HepG2 (cell line): ENCODE measurements around the gene TFEB. TPM values are rescaled to one million over a fixed set of nuclear protein-coding genes. Genes with fewer than 3 reads are reported as not detected.

Experiments
- BHLHE40 ChIP-seq: IDR thresholded peaks from 2 replicates; pipeline ENCODE4 v1.6.1; 2011; ENCODE audit warnings: low read length, improper control_type of control experiment
- DPF2 ChIP-seq: sonication (generic); formaldehyde crosslinking; IDR thresholded peaks from 2 replicates; pipeline ENCODE4 v1.4.0; 2020; ENCODE audit warnings: mild to moderate bottlenecking, low read depth, missing genetic modification reagents, borderline replicate concordance
- E2F5 ChIP-seq: sonication (generic); formaldehyde crosslinking; conservative IDR thresholded peaks from 2 replicates; pipeline ENCODE4 v1.4.0; 2020; ENCODE audit warnings: missing genetic modification reagents
- KAT7 ChIP-seq: IDR thresholded peaks from 2 replicates; pipeline ENCODE4 v1.6.1; 2018; ENCODE audit warnings: borderline replicate concordance, missing compliant biosample characterization
- MXI1 ChIP-seq: IDR thresholded peaks from 3 replicates; pipeline ENCODE4 v1.6.1; 2012; ENCODE audit warnings: low read depth, low read length, inconsistent platforms, borderline replicate concordance
- PAWR ChIP-seq: sonication (generic); formaldehyde crosslinking; IDR thresholded peaks from 2 replicates; pipeline ENCODE4 v1.4.0; 2020; ENCODE audit warnings: missing genetic modification reagents, mild to moderate bottlenecking, borderline replicate concordance
- SALL1 ChIP-seq: sonication (generic); formaldehyde crosslinking; IDR thresholded peaks from 2 replicates; pipeline ENCODE4 v1.8.0; 2022; ENCODE audit warnings: mild to moderate bottlenecking, missing genetic modification reagents
- SMAD1 ChIP-seq: sonication (generic); formaldehyde crosslinking; IDR thresholded peaks from 2 replicates; pipeline ENCODE4 v1.4.0; 2020; ENCODE audit warnings: missing genetic modification reagents, low read depth, mild to moderate bottlenecking, borderline replicate concordance
- ZBTB38 ChIP-seq: sonication (generic); formaldehyde crosslinking; IDR thresholded peaks from 2 replicates; pipeline ENCODE4 v1.5.1; 2020; ENCODE audit warnings: mild to moderate bottlenecking, missing genetic modification reagents
- ZBTB49 ChIP-seq: sonication (generic); formaldehyde crosslinking; IDR thresholded peaks from 2 replicates; pipeline ENCODE4 v1.4.0; 2020; ENCODE audit warnings: missing genetic modification reagents, borderline replicate concordance
- ZBTB7B ChIP-seq: sonication (generic); formaldehyde crosslinking; IDR thresholded peaks from 2 replicates; pipeline ENCODE4 v1.4.0; 2020; ENCODE audit warnings: missing genetic modification reagents
- ZEB1 ChIP-seq: IDR thresholded peaks from 2 replicates; pipeline ENCODE4 v1.6.1; 2012; ENCODE audit warnings: mild to moderate bottlenecking, low read depth, inconsistent platforms; ENCODE audit not compliant: insufficient replicate concordance
- ZNF44 ChIP-seq: sonication (generic); formaldehyde crosslinking; IDR thresholded peaks from 2 replicates; pipeline ENCODE4 v1.5.1; 2020; ENCODE audit warnings: mild to moderate bottlenecking, missing genetic modification reagents
- ZNF567 ChIP-seq: sonication (generic); formaldehyde crosslinking; IDR thresholded peaks from 2 replicates; pipeline ENCODE4 v1.8.1; 2023; ENCODE audit warnings: mild to moderate bottlenecking, missing genetic modification reagents, borderline replicate concordance
- ZNF75D ChIP-seq: sonication (generic); formaldehyde crosslinking; IDR thresholded peaks from 2 replicates; pipeline ENCODE4 v1.8.1; 2023; ENCODE audit warnings: missing genetic modification reagents, mild to moderate bottlenecking, borderline replicate concordance
- polyA plus RNA-seq, 8 experiments: library from polyadenylated mRNA; depleted of rRNA in 3 of 8; stranded (reverse) in 7 of 8; unstranded in 1 of 8; fragments of >200 nt; fragmentation: Illumina TruSeq in 4 of 8; extraction: Trizol in 4 of 8; gene quantifications; 2 replicates each; pipeline versions ENCODE4 v1.2.1 to v1.2.3, GENCODE V29; 2011 to 2016; ENCODE audit warnings: low read depth in 4 of 8, missing spikeins in 1 of 8, mixed read lengths in 1 of 8; ENCODE audit not compliant: insufficient read depth in 1 of 8
- total RNA-seq, 5 experiments: library from RNA; depleted of rRNA; stranded (reverse); fragments of >200 nt; fragmentation: Illumina TruSeq; extraction: Trizol; gene quantifications; 2 replicates each; pipeline ENCODE4 v1.2.3, GENCODE V29; 2016; ENCODE audit warnings: low read depth in 1 of 5
- TF ChIP-seq, protein P1 (sequence below): sonication (generic); formaldehyde crosslinking; IDR thresholded peaks from 2 replicates; pipeline ENCODE4 v1.4.0; 2020; ENCODE audit warnings: mild to moderate bottlenecking, missing genetic modification reagents

Gene TFEB
- total and polyA plus RNA-seq, 2 of the 13 experiments (the other 11 are each of a cell fraction or from before 2014, with no cell fraction given), result 13.3 to 18.7 TPM

GRCh38 chr6:41735427-41736185, at the start of gene TFEB (continued):
- TF ChIP-seq, protein P1, sequence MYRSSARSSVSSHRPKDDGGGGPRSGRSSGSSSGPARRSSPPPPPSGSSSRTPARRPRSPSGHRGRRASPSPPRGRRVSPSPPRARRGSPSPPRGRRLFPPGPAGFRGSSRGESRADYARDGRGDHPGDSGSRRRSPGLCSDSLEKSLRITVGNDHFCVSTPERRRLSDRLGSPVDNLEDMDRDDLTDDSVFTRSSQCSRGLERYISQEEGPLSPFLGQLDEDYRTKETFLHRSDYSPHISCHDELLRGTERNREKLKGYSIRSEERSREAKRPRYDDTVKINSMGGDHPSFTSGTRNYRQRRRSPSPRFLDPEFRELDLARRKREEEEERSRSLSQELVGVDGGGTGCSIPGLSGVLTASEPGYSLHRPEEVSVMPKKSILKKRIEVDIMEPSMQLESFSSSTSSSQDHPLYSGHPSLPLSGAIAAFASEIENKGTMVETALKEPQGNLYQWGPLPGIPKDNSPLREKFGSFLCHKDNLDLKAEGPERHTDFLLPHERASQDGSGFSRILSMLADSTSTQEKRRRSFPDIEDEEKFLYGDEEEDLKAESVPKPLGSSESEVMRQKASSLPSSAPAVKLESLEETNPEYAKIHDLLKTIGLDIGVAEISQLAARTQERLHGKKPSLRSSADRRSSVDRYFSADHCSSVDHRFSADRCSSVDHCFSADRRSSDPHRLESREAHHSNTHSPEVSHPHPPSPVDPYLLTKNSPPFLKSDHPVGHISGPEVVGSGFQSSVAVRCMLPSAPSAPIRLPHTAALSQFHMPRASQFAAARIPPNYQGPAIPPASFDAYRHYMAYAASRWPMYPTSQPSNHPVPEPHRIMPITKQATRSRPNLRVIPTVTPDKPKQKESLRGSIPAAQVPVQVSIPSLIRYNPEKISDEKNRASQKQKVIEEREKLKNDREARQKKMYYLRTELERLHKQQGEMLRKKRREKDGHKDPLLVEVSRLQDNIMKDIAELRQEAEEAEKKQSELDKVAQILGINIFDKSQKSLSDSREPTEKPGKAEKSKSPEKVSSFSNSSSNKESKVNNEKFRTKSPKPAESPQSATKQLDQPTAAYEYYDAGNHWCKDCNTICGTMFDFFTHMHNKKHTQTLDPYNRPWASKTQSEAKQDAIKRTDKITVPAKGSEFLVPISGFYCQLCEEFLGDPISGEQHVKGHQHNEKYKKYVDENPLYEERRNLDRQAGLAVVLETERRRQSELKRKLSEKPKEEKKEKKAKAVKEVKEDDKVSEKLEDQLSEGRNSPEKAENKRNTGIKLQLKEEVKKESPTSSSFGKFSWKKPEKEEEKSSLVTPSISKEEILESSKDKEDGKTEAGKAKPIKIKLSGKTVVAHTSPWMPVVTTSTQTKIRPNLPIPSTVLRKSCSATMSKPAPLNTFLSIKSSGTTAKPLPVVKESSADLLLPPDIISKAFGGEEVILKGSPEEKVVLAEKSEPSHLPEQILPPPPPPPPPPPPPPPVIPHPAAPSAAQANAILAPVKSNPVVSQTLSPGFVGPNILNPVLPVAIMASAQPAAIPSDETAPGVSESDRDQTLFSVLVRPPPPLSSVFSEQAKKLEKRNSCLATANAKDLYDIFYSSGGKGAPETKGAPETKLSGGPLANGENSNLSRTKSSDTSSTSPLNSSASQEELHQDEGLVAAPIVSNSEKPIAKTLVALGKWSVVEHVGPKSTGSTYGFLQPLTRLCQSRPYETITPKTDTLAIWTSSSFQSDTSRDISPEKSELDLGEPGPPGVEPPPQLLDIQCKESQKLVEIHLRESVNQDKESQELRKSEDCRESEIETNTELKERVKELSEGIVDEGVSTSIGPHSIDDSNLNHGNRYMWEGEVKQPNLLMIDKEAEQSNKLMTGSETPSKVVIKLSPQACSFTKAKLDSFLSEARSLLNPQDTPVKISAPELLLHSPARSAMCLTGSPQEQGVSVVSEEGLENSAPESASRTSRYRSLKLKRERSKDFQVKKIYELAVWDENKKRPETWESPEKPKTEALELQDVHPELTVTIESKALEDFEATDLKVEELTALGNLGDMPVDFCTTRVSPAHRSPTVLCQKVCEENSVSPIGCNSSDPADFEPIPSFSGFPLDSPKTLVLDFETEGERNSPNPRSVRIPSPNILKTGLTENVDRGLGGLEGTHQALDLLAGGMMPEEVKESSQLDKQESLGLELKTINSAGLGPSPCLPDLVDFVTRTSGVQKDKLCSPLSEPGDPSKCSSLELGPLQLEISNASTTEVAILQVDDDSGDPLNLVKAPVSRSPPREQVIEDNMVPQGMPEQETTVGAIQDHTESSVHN (CRISPR knock-in tag), result no peak
- TF ChIP-seq KAT7 (CRISPR knock-in tag) (0 out of 2 replicates have a peak, but pooled peaks have one; percentile 37), E2F5 (peak; percentile 81; the same call in 1 of the 2 replicates), ZEB1 (no peak), DPF2 (no peak), ZNF44 (CRISPR knock-in tag) (no peak), ZBTB38 (CRISPR knock-in tag) (no peak), PAWR (no peak), ZNF75D (CRISPR knock-in tag) (no peak), SMAD1 (peak; percentile 90; the same call in 1 of the 2 replicates), SALL1 (CRISPR knock-in tag) (peak; percentile 80), ZBTB49 (no peak; the same call in 1 of the 2 replicates), BHLHE40 (peak; percentile 35; the same call in 1 of the 2 replicates), ZNF567 (CRISPR knock-in tag) (0 out of 2 replicates have a peak, but pooled peaks have one; percentile 55), MXI1 (peak; percentile 83; the same call in 1 of the 3 replicates), ZBTB7B (CRISPR knock-in tag) (peak; percentile 71; the same call in 1 of the 2 replicates)
